ENCODE data around the gene YIF1B.
"Not testable (repeated sequence)": the region's sequence is repeated elsewhere in the genome, so short reads cannot be mapped to it uniquely, and the experiment has no call there.

The YIF1B gene

GRCh38 chr19:38270587-38271167, 45.1 kb downstream of the YIF1B start:
- peak; percentile 93 for DNase-seq

DNA sequence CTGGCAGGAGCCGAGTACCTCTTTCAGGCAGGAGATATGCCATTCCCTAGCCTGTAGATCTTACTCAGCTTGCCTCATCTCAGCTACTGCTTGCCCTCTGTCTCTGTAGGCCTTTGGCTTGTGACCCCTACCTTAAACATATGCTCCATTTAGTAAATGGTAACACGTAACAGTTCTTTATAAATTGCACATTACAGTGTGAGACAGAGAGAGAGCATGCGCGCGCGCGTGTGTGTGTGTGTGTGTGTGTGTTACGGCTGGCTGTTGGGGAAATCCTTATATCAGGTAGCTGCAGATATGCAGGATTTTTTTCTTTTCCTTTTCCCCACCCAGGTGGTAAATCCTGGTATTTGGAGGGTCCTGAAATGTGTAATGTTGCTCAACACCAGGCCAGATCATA, 47.2 kb downstream of the YIF1B start:
- DNase-seq, result no peak

GRCh38 chr19:38267761-38268483, 47.8 kb downstream of the YIF1B start:
- DNase-seq, result no peak

- no peak for DNase-seq
These were observed 48.7 kb downstream of the YIF1B start for GRCh38 chr19:38266981-38267597.

GRCh38 chr19:38265921-38266429, 49.8 kb downstream of the YIF1B start:
- no peak for DNase-seq

DNA sequence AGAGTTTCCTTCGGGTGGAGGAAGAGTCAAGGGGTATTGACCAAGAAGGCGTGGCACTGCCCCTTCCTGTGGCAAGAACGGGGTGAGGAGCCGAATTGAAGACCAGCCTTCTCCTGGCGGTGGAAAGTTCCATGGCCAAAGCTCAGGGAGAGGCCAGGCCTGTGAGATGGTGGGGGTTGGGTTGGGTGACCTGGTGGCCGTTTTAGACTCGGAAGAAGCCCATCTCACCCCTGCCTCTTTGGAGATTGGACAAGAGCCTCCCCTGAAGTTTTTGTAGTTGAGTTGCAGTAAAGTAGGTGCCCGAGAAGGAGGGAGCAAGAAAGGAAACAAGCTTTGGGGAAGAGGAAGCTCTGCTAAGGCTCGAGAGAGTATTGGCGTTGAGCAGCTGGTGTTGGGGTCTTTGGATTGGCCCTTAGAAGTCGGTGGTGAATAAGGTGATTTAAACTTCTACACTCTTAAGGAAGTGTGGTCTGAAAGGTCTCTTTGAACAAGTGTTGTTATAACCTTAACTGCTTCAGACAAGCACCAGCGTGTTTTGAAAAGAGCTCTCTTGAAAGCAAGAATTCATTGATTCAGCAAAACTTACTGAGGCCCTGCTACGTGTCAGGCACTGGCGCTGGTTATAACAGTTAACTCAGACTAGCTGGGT, 50.4 kb downstream of the YIF1B start:
- DNase-seq, result peak; percentile 35

GRCh38 chr19:38264486-38265212, 51.1 kb downstream of the YIF1B start, which contains the start of gene SPINT2:
SPINT2 (plus strand) TSS chr19:38264573; CDS start chr19:38264893, 320 bp downstream.
- peak; percentile 97 for DNase-seq

DNA sequence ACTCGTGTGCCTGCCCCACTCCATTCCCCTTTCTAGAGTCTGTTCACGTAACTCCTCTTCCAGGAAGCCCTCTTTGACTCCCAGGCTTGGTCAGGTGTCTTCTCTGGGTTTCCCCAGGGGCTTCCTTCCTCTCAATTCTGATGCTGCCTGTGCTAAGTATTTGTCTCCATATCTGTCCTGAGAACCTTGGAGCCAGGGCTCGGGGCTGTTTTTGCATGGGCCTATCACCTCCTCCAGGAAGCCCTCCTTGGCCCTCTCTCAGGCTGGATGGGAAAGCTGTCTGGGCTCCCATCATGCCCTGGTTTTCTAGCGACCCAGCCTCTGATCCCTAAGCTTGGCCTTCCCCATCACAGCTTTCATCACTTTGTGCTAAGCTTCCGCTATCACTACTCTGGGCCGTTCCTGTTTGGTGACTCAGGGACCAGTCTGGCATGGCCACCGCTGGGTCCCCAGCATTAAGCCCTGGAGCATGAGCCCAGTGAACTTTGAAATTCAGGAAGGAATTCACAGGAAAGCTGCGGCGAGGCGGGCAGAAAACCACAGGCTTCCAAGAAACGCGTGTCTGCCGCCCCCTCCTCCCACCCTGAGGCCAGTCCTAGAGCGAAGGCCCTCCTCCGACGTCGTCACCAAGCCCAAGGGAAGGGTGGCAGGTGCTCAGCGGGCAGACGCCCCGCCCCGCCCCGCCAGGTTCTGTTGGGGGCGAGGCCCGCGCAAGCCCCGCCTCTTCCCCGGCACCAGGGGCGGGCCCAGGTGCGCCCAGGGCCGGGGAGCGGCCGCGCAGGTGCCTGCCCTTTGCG, 51.9 kb downstream of the YIF1B start:
- peak; percentile 98 for DNase-seq

DNA sequence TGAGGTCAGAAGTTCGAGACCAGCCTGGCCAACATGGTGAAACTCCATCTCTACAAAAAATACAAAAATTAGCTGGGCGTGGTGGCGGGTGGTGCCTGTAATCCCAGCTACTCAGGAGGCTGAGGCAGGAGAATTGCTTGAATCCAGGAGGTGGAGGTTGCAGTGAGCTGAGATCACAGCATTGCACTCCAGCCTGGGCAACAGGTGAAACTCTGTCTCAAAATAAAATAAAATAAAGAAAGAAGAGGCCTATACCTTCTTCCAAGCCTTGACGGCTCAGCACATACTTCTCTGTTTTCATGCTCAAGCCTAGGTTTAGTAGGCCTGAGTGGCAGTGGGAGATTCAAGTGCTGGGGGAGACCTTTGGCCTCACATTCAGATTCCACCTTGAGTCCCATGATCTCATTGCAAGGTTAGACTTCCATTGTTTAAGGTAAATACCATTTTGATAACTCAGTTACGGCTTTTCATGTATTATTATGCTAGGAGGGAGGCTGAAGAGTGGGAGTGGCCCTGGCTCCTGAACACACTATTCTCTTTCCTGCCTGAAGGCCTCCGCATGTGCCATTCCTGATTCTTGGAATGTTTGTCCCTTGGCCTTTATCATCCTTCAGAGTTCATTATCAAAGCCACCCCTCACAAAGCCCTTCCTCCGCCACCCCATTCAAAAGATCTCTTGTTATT, 53.0 kb downstream of the YIF1B start:
- no peak for DNase-seq

DNA sequence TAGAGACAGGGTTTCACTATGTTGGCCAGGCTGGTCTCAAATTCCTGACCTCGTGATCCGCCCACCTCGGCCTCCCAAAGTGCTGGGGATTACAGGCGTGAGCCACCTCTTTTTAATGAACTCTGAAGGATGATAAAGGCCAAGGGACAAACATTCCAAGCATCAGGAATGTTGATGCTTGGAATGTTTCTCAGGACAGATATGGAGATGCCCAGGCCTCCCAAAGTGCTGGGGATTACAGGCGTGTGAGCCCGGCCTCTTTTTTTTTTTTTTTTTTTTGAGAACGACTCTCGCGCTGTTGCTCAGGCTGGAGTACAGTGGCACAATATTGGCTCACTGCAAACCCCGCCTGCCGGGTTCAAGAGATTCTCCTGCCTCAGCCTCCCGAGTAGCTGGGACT, 53.8 kb downstream of the YIF1B start:
- not testable (repeated sequence) for DNase-seq

DNA sequence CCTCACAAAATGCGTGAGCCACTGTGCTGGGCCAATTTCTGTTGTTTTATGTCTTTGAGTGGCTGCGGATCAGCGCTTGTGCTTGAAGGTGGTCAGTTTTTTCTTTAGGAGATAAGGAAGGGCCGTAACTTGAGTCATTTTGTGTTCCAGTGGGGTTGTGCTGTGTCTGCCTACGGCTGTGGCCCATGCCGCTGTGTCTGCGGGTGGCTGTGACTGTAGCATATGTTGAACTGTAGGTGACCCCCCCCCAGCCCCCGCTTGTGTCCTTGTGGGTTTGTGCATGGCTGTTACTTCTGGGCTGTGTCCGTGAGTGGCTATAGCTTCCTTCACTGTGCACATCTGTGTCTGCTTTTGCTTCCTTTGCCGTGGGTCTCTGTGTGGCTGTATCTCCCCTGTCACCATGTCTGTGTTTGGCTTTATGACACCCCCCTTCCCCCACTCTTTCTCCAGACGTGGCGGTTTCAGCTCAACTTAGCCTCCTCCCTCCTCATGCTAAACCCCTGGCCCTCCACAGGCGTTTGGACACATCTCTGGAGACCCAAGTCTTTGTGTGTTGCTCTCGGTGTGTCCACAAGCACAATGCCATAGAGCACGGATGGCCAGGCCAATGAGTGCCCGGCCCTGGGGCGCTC, 60.2 kb downstream of the YIF1B start:
- DNase-seq, result peak; percentile 28

GRCh38 chr19:38253788-38254187, 62.0 kb downstream of the YIF1B start:
- no peak for DNase-seq

Data from NCI-H146 (cell line).